ENCODE data around the gene DDR2. TPM values are rescaled to one million over a fixed set of nuclear protein-coding genes. Genes with fewer than 3 reads are reported as not detected.
A peak's percentile ranks its signal among the peaks of the same experiment; 100 is the strongest.

Gene DDR2
- total RNA-seq, 1 donor from 2014 or later: 48.3 TPM

DNA sequence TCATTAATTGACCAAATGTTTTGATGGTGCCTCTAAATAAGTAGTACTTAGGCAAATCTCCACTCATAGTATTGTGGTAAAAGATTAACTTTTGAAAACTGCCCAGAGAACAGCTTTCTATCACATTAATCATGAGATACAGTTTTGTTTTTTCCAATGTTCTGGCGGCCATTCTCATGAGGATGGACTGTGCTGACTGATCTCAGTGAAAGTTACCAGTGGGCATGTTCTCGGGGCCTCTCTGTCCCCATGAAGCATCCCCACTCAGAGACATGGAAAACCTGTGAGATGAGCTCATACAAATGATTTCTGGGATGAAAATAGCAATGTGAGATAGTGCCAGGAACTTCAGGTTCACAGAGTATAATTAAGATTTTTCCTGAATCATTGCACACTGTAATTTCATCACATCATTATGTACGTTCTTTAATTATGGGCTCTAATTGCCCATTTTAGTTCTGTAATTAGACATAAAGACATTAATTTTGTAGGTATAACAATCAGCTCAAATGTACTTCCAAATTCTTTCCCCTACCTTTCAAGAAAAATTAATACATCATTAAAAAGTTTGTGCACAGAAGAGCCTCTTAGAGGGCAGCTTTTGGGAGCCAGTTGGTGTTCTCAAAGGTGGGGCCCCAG lies 40.5 kb downstream of the DDR2 start:
- no peak for DNase-seq (ENCODE audit: low spot score)

DNA sequence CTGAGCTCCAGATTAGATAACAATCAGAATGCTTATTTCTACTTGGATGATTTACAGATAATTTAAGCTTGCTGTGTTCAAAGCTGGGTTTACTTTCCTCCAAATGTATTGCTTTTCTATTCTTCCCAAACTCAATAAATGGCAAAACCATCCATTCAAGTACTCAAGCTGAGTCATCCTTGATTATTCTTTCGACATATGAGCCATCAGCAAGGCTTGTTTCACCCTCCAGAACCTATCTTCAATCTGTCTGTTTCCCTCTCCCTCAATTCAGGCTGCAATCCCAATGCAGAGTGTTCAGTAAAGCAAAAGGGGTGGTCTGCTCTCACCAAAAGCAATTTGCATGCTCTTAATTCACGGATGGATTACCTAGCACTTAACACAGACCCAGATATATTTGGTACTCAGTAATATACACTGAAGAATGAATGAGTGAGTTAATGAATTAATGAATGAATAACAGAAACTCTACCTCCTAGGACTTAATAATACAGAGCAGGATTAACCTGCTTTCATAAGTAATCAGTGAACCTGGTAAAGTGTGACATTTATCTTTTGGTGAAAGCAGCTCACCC lies 41.9 kb downstream of the DDR2 start:
- DNase-seq (ENCODE audit: low spot score): no peak

DNA sequence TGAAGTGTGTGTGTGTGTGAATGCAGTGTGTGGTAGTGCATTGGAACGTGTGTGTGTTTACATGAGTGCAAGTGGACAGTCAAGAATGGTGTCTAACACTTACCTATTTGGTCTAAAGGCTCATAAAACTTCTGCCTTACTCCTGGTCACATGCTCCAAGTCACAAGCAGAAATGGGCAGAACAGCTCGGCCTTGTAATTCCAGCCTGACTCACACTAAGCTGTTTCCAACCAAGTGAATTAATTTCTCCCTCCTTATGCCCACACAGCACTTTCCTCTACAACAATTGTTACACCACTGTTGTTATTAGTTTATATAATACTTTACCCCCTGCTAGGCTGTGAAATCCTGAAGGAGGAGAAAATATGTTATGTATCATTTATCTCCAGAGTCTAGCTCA lies 43.8 kb downstream of the DDR2 start:
- DNase-seq (ENCODE audit: low spot score): no peak

DNA sequence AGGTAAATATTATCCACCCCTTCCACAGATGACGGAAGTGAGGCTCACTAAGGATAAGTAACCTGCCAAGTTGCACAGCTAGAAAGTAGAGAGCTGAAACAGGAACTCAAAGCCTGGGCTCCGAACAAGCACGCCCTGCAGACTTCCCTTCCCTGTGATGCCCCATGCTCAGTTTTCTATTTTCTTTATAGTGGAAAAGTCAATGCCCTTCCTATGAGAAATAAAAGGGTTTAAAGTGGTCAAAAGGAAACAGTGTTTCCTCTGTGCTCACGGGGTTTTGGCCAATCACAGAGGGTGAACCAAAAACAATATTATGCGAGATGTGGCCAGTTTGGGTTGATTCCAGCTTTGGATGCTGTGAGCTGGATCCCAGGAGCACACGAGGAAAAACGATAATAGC lies 44.5 kb downstream of the DDR2 start:
- DNase-seq (ENCODE audit: low spot score): no peak

DNA sequence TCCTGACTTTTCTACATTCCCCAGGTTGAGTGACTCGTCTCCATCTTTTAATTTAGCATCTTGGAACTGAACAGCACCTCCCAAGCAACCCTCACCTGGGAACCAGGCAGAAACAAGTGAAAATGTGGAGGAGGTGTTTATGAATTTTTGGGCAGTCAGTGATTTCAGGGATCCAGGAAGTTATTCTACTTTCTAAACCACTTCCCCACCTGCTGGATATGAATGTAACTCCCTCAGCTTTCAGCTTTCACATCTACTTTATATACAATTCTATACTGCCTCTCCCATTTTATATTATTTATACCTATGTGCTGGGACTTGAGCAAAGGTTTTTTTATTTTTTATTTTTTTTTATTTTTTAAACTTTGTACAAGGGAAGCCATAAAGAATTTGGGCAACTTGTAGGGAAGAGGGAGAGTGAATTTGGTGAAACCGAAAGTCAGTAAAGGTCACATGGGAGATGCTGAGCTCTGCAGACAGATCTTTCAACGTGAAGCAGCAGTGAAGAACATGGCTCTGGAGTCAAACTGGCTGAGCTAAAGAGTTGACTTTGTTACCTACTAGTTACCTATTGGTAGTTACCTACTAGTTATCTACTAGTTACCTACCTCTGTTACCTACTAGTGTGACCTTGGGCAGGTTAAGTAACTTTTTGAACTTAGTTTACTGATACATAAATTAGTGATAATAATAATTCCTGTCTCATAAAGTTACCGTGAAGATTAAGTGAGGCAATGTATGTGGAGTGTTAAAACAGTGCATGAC lies 45.5 kb downstream of the DDR2 start:
- no peak for DNase-seq (ENCODE audit: low spot score)

- DNase-seq (ENCODE audit: low spot score): peak; percentile 66
Observed at GRCh38 chr1:162678439-162678838, 46.2 kb downstream of the DDR2 start.

- no peak for DNase-seq (ENCODE audit: low spot score)
Observed at GRCh38 chr1:162679298-162679697, 47.0 kb downstream of the DDR2 start.

DNA sequence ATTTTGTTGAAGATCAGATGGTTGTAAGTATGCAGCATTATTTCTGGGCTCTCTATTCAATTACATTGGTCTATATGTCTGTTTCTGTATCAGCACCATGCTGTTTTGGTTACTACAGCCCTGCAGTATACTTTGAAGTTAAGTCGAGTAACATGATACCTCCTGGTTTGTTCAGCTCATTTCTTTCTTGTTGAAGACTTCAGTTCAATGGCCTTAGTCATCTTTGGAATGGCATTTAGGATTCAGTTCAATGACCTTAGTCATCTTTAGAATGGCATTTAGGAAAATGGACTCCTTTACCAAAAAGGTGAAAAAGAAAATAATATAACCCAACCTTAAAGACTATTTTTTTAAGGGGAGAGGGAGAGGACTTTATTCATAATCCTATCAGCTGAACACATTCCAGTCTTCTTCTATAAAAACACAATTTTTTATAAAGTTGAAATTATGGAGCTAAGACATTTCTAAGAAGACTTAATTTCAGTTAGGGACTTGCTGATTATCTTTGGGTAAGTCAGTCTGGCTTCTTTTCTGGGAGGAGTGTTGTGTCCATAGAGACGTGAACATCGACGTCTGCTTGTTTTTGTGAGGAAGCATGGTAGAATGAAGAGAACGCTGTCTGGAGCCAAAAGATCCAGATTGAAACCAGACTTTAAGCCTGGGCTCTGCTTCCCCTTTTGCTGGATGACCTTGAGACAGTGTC lies 48.3 kb downstream of the DDR2 start:
- no peak for DNase-seq (ENCODE audit: low spot score)

GRCh38 chr1:162681122-162681436 lies 48.8 kb downstream of the DDR2 start:
- DNase-seq (ENCODE audit: low spot score): no peak

GRCh38 chr1:162682013-162682419 lies 49.8 kb downstream of the DDR2 start:
- no peak for DNase-seq (ENCODE audit: low spot score)

- DNase-seq (ENCODE audit: low spot score): no peak
Observed at GRCh38 chr1:162687870-162688269, 55.6 kb downstream of the DDR2 start.

DNA sequence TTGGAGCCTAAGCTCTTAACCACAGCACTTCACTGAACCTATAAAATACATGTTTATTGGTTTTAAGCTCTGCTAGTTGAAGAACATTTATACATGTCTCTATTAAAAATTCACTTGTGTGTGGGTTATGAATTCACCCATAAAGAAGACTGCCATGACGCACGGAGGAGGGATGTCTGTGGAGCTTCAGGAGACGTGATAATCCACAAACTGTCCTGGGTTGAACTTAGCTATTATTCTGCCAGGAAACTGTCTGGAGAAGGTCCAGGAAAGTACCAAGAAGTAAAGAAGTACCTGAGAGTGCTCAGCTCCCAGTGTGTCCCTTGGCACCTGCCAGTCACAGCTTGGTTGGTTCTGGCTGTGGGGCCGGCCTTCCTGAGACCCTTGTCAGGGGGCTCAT lies 56.3 kb downstream of the DDR2 start:
- no peak for DNase-seq (ENCODE audit: low spot score)

DNA sequence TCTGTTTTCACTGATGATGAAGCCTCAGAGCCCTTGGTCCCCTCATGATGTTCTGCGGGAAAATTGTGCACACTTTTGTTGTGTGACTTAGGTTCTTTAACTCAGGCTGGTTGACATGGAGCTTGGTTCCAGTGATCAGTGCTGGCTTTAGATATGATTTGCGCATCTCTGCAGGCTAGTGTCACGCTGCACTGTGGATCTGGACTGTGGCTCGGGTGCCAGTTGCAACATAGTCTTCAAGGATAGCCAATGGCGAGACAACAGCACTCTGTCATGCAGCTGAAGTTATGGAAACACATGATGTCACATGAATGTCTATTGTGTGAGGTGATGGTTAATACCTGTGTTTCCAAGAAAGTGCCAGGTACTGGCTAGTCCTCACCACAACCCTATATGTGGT lies 56.7 kb downstream of the DDR2 start:
- DNase-seq (ENCODE audit: low spot score): no peak

DNA sequence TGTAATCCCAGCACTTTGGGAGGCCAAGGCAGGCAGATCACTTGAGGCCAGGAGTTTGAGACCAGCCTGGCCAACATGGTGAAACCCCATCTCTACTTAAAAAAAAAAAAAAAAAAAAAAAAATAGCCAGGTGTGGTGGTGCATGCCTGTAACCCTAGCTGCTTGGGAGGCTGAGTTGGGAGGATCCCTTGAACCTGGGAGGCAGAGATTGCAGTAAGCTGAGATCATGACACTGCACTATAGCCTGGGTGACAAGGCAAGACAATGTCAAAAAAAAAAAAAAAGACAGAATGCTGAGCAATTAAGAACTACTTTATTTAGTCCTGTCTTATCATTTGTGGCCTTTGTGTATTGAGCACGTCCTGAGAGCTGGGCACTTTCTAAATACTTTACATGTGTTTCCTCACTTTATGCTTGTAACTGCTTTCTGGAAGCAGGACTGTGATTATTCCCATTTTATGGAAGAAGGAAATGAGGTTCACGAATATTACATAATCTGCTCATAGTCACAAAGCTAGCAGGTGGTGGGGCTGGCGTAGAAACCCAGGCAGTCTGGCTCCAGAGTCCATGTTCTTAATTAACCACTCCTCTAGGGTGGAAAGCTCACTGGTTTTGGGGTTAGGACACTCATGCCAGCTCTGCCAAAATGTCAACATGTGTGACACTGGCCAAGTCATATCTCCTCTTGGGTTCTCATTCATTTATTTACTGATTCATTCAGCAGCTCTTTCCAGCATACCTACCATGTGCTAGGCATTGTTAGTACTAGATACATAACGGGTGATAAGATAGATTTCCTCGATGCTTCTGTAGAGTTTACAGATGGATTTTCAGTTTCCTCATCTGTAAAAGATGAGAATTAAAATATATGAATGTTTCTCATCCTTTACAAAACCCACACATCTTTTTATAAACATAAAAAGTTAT lies 57.7 kb downstream of the DDR2 start:
- DNase-seq (ENCODE audit: low spot score): no peak

- DNase-seq (ENCODE audit: low spot score): no peak
Observed at GRCh38 chr1:162690672-162691434, 58.6 kb downstream of the DDR2 start.

DNA sequence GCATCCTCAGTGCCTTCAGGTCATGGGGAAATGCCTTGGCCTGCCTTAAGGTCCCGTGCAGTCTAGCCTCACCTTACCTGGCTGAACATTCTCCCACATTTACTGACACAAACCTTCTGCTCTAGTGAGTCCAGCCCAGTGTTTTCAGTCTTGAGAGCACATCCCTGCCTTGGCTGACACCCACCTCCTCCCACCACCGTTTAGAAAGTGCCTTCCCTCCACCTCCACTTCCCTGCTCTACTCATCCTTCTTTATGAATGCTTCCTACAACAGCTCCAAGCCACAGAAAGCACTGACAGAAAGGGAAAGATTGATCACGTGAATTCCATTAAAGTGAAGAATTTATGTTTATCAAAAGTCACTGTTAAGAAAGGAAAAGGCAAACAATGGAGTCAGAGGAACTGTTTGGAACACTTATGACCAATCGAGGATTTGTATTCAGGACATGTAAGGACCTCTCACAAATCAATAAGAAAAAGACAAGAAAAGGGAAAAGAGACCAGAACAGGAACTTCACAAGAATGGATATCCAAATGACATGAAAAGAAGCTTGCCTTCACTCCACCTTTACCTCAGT lies 59.8 kb downstream of the DDR2 start:
- no peak for DNase-seq (ENCODE audit: low spot score)

DNA sequence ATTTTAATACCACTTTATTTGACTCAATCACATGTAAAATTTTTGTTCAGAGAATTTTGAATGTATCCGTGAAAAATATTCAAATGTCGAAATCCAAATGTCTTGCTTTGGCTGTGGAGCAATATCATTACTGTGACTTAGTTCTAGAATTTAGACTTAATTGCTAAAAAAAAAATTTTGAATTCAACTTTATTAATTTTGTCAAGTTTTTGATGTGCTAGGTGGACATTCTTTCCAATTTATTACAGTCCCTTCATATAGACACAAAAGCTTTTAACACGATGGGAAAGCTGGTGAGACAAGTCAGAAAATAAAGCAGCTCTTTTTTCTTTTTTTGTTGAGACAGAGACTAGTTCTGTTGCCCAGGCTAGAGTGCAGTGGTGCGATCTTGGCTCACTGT lies 62.6 kb downstream of the DDR2 start:
- DNase-seq (ENCODE audit: low spot score): no peak

GRCh38 chr1:162695687-162696086 lies 63.4 kb downstream of the DDR2 start:
- DNase-seq (ENCODE audit: low spot score): no peak

DNA sequence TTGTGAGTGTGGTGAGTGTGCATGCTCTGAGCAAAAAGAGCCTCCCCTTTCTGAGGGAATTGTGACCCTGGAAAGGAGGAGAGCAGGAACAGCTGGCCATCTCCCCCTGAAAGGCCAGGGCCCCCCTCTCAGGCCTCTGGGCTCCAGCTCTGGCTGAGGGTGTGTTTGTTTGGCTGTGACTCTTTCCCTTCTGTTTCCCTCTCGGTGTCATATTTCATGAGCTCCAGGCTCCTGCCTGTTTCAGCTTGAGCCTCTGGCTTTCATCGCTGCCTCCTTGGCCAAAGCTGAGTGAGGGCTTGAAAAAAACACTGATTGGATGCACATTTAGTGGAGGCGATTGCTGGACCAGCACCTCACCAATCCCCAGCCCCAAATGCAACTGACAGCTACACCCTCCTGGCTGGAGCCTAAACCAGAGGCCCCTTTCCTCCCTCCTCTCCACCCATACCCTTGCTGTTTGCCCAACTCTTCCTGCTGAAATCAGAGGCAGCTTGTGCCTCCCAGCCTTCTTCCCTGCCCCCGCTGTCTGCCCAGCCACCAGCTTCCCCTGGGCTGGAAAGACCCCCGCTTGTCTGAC lies 64.1 kb downstream of the DDR2 start:
- peak; percentile 66 for DNase-seq (ENCODE audit: low spot score)
